Stimulated activated CD4-positive, alpha-beta T cell treated with anti-CD3 and anti-CD28 coated beads, Interleukin-12 subunit alpha, Interleukin-12 subunit beta, amount 100 ng/mL, for 4 hours (primary cell): ENCODE measurements around the gene RNF168.
"Not testable (repeated sequence)": the region's sequence is repeated elsewhere in the genome, so short reads cannot be mapped to it uniquely, and the experiment has no call there.

Experiments
- DNase-seq: peaks from one replicate; pipeline ENCODE4 v3.0.0-alpha.2; 2020

Gene RNF168

DNA sequence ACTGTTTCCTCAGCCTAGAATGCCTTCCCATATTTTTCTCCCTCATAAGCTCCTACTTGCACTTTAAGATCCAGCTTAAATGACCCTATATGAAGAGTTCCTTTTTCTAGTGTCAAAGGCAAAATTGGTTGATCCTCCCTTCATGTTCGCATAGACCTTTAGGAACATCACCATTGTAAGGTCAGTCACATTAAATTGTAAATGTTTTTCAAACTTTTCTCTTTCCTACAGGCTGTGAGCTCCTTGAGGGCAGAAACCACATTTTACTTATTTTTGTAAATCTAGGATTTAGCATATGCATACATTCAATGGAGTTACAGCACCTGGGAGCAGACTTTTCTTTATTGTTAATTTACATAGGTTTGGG, 10.8 kb upstream of the RNF168 start:
- no peak for DNase-seq

- DNase-seq: no peak
Measured at GRCh38 chr3:196513697-196514349, 10.3 kb upstream of the RNF168 start.

GRCh38 chr3:196511646-196512425, 8.3 kb upstream of the RNF168 start:
- not testable (repeated sequence) for DNase-seq

GRCh38 chr3:196511108-196511507, 7.5 kb upstream of the RNF168 start:
- DNase-seq: not testable (repeated sequence)

GRCh38 chr3:196506687-196507086, 3.1 kb upstream of the RNF168 start:
- DNase-seq: no peak

- no peak for DNase-seq
Measured at GRCh38 chr3:196504556-196504955, 988 bp upstream of the RNF168 start.

DNA sequence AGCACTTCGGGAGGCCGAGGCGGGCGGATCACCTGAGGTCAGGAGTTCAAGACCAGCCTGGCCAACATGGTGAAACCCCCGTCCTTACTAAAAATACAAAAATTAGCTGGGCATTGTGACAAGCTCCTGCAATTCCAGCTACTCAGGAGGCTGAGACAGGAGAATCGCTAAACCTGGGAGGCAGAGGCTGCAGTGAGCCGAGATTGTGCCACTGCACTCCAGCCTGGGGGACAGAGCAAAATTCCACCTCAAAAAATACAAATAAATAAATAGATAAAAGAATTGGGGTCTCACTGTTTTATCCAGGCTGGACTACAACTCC, 470 bp upstream of the RNF168 start:
- not testable (repeated sequence) for DNase-seq

- DNase-seq: peak; percentile 28
Measured at GRCh38 chr3:196502775-196503195, 783 bp downstream of the RNF168 start.

DNA sequence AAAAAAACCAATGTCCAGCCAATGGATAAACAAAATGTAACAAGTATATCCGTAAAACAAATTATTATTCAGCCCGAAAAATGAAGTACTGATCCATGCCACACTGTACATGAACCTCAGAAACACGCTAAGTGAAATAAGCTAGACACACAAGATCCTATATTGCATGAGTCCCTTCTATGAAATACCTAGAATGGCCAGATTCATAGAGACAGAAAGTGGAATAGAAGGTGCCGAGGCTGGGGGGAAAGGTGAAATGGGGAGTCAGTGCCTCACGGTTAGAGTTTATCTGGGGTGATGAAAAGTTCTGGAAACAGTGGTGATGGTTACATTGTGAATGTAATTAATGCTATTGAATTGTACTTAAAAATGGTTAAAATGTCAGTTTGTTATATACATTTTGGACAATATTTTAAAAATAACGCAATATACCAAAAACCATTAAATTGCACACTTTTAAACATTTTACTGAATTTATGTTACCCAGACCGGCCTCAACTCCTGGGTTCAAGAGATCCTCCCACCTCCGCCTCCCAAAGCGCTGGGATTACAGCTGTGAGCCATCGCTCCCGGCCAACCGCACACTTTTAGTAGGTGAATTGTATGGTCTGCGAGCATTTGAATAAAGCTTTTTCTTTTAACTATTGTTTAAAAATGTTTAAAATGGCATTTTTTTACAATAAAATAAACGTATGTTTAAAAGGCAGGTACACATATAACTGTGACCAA, 2.1 kb downstream of the RNF168 start:
- no peak for DNase-seq

GRCh38 chr3:196499807-196500524, 3.6 kb downstream of the RNF168 start:
- no peak for DNase-seq

DNA sequence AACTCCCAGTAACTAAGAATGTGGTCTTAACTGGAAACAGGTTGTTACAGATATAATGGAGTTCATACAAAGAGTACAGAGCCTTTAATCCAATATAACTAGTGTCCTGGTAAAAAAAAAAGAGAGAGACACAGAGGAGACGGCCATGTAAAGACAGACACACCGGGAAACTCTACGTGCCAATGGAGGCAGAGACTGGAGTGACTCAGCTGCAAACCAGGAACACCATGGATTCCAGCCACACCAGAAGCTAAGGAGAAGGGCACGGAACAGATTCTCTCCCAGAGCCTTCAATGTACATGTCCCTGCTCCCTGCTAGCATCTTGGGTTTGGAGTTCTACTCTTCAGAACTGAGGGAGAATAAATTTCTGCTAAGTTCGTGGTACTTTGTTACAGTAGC, 4.5 kb downstream of the RNF168 start:
- no peak for DNase-seq

GRCh38 chr3:196498297-196498696, 5.3 kb downstream of the RNF168 start:
- no peak for DNase-seq

GRCh38 chr3:196496183-196496582, 7.4 kb downstream of the RNF168 start:
- DNase-seq: no peak

- no peak for DNase-seq
Measured at GRCh38 chr3:196493292-196493691, 10.3 kb downstream of the RNF168 start.

DNA sequence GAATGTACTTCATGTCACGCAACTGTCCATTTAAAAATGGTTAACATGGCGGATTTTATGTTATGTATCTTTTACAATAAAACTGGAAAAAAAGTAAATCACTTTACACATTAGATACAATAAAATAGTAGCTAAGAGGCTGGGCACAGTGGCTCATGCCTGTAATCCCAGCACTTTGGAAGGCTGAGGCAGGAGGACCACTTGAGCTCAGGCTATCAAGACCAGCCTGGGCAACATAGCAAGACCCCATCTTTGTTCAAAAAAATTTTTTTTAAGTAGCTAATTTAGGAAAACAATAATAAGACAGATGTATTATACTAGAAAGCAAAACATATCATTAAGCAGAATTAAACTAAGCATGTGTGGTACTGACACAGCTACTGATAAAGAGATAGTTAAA, 11.5 kb downstream of the RNF168 start:
- no peak for DNase-seq

DNA sequence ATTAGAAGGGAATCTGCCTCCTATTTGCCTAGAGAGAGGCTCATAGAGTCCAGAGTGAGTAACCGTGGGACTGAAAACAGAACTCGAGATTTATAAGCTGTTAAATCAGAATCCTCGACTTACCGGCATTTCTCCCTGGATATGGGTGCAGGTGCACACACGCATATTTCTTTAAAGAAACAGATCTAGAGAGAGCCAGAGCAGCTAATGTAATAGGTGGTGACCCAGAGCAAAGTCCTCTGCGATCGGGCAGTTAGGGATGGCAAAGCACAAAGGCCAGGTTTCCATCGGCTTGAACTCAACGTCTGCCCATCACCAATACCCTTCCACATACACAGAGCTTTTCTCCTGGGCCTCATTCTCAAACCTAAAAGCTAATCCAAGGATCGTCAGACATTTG, 13.8 kb downstream of the RNF168 start:
- no peak for DNase-seq

DNA sequence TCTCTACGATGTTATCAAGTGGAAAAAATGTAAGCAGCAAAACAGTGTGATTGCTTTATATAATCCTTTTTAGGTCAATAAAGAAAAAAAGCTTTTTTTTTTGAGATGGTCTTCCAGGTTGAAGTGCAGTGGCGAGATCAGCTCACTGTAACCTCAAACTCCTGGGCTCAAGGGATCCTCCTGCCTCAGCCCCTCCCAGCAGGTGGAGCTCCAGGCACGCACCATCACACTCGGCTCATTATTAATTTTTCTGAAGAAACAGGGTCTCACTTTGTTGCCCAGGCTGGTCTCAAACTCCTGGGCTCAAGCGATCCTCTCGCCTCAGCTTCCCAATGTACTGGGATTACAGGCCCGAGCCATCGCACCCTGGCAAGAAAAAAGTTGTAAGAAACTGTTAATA, 17.3 kb downstream of the RNF168 start:
- DNase-seq: peak; percentile 22

- DNase-seq: no peak
Measured at GRCh38 chr3:196477678-196478077, 25.9 kb downstream of the RNF168 start.

GRCh38 chr3:196472286-196472685, 31.3 kb downstream of the RNF168 start:
- no peak for DNase-seq

DNA sequence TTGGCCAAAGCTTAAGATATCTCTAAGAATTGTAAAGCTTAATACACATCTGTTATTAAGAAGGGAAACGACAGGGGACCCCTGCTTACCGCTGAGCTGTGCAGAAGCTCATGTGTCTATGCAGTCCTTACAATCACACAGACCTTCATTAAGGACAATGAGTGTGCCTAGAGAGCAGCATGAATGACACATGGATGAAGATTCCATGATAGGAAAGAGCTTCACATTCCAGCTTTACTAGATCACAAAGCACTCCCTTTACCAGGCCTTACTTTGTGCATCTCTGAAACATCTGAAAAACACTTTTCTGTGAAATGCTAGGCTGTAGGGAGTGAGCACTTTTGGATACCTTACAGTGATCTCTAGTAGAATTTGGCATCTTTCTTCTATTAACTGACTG, 32.0 kb downstream of the RNF168 start:
- DNase-seq: no peak

GRCh38 chr3:196470182-196470581, 33.4 kb downstream of the RNF168 start:
- DNase-seq: not testable (repeated sequence)

- no peak for DNase-seq
Measured at GRCh38 chr3:196463804-196464203, 39.8 kb downstream of the RNF168 start.

- no peak for DNase-seq
Measured at GRCh38 chr3:196463478-196463756, 40.2 kb downstream of the RNF168 start.
